Measurements from ENCODE around the gene PRLH. TPM values are rescaled to one million over a fixed set of nuclear protein-coding genes. Genes with fewer than 3 reads are reported as not detected.

The PRLH gene
- total and polyA plus RNA-seq, 3 donors from 2014 or later, result not detected

GRCh38 chr2:237529452-237530402 lies 36.6 kb upstream of the PRLH start:
- 79 to 86% methylated on average over 17 to 19 of the region's 19 CpGs for WGBS, 2 donors
- Histone ChIP-seq H3K9me3 (no peaks in the 10 kb centered on the region), H3K4me3 (no peak overlapping the region), H3K36me3 (ENCODE audit: low read depth, missing control alignments) (no peaks in the 10 kb centered on the region), H3K27me3 (no peaks in the 10 kb centered on the region), H3K27ac (no peak overlapping the region), H3K4me1 (no peaks in the 10 kb centered on the region)
- no peak for DNase-seq
- TF ChIP-seq POLR2A (IDR thresholded peaks at IDR 0.05), result no peak
- TF ChIP-seq, protein P1, sequence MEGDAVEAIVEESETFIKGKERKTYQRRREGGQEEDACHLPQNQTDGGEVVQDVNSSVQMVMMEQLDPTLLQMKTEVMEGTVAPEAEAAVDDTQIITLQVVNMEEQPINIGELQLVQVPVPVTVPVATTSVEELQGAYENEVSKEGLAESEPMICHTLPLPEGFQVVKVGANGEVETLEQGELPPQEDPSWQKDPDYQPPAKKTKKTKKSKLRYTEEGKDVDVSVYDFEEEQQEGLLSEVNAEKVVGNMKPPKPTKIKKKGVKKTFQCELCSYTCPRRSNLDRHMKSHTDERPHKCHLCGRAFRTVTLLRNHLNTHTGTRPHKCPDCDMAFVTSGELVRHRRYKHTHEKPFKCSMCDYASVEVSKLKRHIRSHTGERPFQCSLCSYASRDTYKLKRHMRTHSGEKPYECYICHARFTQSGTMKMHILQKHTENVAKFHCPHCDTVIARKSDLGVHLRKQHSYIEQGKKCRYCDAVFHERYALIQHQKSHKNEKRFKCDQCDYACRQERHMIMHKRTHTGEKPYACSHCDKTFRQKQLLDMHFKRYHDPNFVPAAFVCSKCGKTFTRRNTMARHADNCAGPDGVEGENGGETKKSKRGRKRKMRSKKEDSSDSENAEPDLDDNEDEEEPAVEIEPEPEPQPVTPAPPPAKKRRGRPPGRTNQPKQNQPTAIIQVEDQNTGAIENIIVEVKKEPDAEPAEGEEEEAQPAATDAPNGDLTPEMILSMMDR (IDR thresholded peaks at IDR 0.05), result no peak
- intact Hi-C loops (cut with DNase I; ENCODE audit: low total_unique reads), result no loop called here

DNA sequence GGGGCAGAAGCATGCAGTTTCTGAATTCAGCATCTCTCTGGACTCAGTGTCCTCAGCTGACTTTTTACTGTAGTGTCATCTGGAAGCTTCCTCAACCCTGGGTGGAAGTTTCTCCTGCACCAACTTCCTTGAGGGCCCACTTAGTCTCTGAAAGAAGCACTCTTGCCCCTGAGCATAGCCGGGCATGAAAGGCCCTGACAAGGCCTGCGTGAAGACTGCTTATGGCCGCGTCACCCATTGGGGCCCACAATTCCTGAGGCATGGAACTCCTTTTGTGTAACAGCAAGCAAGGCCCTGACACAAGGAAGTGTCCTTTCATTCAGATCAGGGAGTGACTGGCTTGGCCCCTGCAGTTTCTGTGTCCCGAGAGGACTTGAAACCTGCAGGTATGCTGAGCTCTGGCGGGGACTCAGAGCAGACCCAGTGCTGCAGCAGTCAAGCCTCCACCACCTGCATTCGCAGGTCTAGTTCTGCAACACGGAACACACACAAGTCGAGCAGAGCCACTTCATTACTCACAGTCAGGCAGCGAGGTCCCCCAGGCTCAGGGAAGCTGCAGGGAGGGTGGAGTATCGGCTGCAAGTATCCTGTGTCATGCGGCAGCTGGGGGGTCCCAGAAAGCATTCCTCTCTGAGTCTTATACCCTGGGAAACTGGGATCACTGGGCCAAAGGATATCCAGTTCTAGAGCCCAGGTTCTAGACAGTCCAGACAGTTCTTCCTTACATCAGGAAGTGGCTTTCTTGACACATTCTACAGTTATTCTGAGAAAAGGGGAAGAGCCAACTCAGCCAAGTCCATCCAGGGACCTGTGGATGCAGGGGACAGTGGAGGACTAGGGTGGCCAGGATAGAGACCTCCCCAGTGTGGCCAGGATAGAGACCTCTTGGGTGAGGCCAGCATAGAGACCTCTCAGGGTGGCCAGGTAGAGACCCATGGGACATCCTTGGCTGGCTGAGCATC lies 35.6 kb upstream of the PRLH start:
- Histone ChIP-seq H3K36me3 (ENCODE audit: low read depth, missing control alignments) (no peaks in the 10 kb centered on the region), H3K27me3 (no peaks in the 10 kb centered on the region), H3K27ac (no peak overlapping the region), H3K4me3 (no peak overlapping the region), H3K4me1 (no peaks in the 10 kb centered on the region), H3K9me3 (no peaks in the 10 kb centered on the region)
- DNase-seq, result no peak
- TF ChIP-seq, protein P1 (IDR thresholded peaks at IDR 0.05), result no peak
- TF ChIP-seq POLR2A (IDR thresholded peaks at IDR 0.05), result no peak
- WGBS, 2 donors, result 87 to 97% methylated on average over 10 to 12 of the region's 12 CpGs
- intact Hi-C loops (cut with DNase I; ENCODE audit: low total_unique reads), result no loop called here

DNA sequence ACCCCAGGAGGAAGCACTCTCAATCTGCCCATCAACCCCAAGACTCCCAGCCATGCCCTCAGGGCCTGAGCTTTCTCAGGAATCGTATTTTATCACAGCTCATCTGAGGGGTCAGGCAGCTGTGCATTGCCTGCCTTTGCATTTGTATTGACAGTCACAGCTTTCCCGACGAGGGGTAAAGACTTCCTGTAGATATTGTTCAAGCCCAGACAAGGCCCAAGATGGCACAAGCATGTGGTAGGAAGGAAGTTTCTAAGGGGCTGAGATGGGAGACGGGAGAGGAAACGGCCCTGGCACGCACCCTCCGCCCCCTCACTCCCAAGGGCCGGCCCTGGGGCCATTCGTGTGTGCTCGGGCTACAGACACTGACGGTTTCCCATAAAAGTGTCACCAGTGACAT lies 34.2 kb upstream of the PRLH start:
- Histone ChIP-seq H3K27me3 (no peaks in the 10 kb centered on the region), H3K9me3 (no peaks in the 10 kb centered on the region), H3K27ac (no peak overlapping the region), H3K4me1 (no peaks in the 10 kb centered on the region), H3K36me3 (ENCODE audit: low read depth, missing control alignments) (no peaks in the 10 kb centered on the region), H3K4me3 (no peak overlapping the region)
- no peak for TF ChIP-seq POLR2A (IDR thresholded peaks at IDR 0.05)
- TF ChIP-seq, protein P1 (IDR thresholded peaks at IDR 0.05), result no peak
- WGBS, 2 donors, result 79% methylated on average over 11 of the region's 11 CpGs
- intact Hi-C loops (cut with DNase I; ENCODE audit: low total_unique reads), result no loop called here
- no peak for DNase-seq

DNA sequence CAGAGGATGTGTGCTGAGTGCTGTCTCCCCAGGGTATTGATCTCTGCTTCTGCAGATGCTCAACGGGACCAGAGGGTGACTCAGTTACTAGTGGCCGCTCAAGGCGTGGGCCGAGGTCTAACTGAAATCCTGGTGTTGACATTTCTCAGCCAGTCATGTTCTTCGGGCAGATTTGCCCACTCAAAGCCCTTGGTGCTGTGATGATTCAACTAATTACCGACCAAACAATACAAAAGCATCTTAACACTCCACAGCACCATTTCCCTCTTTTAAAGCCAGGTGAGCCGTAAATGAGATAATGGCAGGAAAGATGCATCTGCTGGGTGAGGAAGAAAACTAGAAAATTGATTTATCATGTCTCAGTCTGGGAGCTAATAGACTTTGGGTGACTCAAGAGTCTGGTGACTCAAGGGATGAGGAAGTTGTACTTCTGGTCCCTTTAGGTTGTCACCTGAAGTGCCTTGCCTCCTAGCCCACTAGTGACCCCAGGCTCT lies 32.7 kb upstream of the PRLH start:
- DNase-seq, result no peak

More for the DNA sequence above, 32.7 kb upstream of the PRLH start:
- TF ChIP-seq, protein P1 (IDR thresholded peaks at IDR 0.05), result no peak
- TF ChIP-seq POLR2A (IDR thresholded peaks at IDR 0.05), result no peak
- intact Hi-C loops (cut with DNase I; ENCODE audit: low total_unique reads), result no loop called here
- Histone ChIP-seq H3K27ac (no peak overlapping the region), H3K27me3 (no peaks in the 10 kb centered on the region), H3K9me3 (no peaks in the 10 kb centered on the region), H3K4me1 (no peaks in the 10 kb centered on the region), H3K36me3 (ENCODE audit: low read depth, missing control alignments) (no peaks in the 10 kb centered on the region), H3K4me3 (no peak overlapping the region)
- 92 to 95% methylated on average over 6 to 7 of the region's 7 CpGs for WGBS, 2 donors
